Gastroesophageal sphincter (tissue), 2 donors: ENCODE data around the gene ID3.

Source experiments
- EP300 ChIP-seq: sonication (generic); formaldehyde crosslinking; IDR thresholded peaks from one replicate; pipeline ENCODE4 v1.6.1; 2017; ENCODE audit warnings: antibody characterized with exemption, mild to moderate bottlenecking
- POLR2A ChIP-seq, 2 donors: fragments of 450-650 bp; IDR thresholded peaks; one replicate each; pipeline ENCODE4 v1.6.1; 2017; ENCODE audit warnings: antibody characterized with exemption in 2 of 2, mild to moderate bottlenecking in 2 of 2, moderate library complexity in 1 of 2

DNA sequence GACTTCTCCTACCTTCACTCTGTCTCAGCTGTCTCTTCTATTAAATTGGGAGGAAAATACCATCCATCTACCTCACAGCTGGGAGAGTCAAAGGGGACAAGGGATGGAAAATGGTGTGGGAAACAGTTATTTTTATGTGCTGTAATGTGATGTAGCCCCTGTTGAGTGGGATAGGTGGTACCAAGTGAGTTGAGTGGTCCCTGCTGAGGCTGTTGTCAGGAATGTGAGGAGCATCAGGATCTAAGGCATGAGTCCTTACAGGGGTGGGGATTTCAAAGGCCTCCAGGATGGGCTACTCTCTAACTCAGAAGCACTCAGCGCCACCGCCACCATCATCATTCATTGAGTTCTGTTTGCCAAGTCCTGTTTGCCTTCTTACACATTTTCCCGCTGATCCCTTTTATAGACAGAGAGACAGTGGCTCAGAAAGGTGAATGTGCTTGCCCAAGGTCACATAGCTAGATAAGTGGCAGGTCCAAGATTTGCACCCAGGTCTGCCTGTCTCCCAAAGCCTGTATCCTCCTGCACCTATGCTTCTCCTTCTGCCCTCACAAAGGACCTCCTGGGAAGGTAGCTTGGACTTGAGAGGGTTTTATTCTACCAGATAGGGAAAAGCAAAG is 4.6 kb upstream of the ID3 start:
- TF ChIP-seq EP300, result no peak
- TF ChIP-seq POLR2A (IDR thresholded peaks at IDR 0.05), result no peak
